ENCODE results near the gene PHAX.

DNA sequence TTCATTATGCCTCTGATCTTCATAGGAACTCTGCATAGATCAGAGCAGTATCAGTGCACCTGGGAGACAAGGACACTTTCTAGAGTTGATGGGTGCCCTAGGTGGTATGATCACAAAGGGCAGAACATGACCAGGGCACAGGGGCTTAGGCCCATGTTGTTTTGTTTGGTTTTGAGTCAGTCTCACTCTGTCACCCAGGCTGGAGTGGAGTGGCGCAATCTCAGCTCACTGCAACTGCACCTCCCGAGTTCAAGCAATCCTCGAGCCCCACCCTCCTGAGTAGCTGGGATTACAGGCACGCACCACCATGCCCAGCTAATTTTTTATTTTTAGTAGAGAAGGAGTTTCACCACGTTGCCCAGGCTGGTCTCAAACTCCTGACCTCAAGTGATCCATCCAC lies 23.3 kb upstream of the PHAX start:
- TF ChIP-seq CTCF (IDR thresholded peaks at IDR 0.05 in 2 of 3, conservative IDR thresholded peaks at IDR 0.05 in 1 of 3; ENCODE audit: borderline replicate concordance in 1 of 3, insufficient read depth in 1 of 3, low read depth in 2 of 3, low read length in 2 of 3) (no peak), POLR2A (IDR thresholded peaks at IDR 0.05; ENCODE audit: borderline replicate concordance, extremely low read depth, insufficient read depth, insufficient read length) (no peak), EZH2 (IDR thresholded peaks at IDR 0.05) (no peak), REST (IDR thresholded peaks at IDR 0.05; ENCODE audit: low read depth) (no peak), EZH2phosphoT487 (IDR thresholded peaks at IDR 0.05; ENCODE audit: borderline replicate concordance) (no peak), SP1 (IDR thresholded peaks at IDR 0.05; ENCODE audit: low read depth) (no peak), SRF (IDR thresholded peaks at IDR 0.05; ENCODE audit: low read depth) (no peak), JUND (IDR thresholded peaks at IDR 0.05) (no peak), TCF7L2 (IDR thresholded peaks at IDR 0.05; ENCODE audit: borderline replicate concordance, extremely low read depth, insufficient read depth, insufficient read length) (no peak)
- TF ChIP-seq, protein P1, sequence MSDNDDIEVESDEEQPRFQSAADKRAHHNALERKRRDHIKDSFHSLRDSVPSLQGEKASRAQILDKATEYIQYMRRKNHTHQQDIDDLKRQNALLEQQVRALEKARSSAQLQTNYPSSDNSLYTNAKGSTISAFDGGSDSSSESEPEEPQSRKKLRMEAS (IDR thresholded peaks at IDR 0.05) = no peak
